Neural cell (in vitro differentiated cells): ENCODE data around the gene RGL4. TPM values are rescaled to one million over a fixed set of nuclear protein-coding genes. Genes with fewer than 3 reads are reported as not detected.

Experiments
- H2AFZ ChIP-seq: fragments of 200-600, 300-800 bp; sonication (generic), shearing (Covaris generic); 2 replicates; pipeline ENCODE4 v1.6.0; 2014; ENCODE audit warnings: low read depth, mild to moderate bottlenecking, antibody characterized with exemption, low read length, moderate library complexity
- H3F3A ChIP-seq: fragments of 200-600 bp; shearing (Covaris generic); 2 replicates; pipeline ENCODE4 v1.6.1; 2016; ENCODE audit warnings: mild to moderate bottlenecking, moderate library complexity, mixed read lengths, antibody characterized with exemption, low read length; ENCODE audit not compliant: insufficient read depth, poor library complexity, severe bottlenecking
- H3K27ac ChIP-seq: fragments of 200-600, 300-800 bp; sonication (generic), shearing (Covaris generic); 2 replicates; pipeline ENCODE4 v1.5.1; 2014; ENCODE audit warnings: mild to moderate bottlenecking, low read length, moderate library complexity
- H3K27me3 ChIP-seq: fragments of 300-800, 200-600 bp; sonication (generic), shearing (Covaris generic); 2 replicates; pipeline ENCODE4 v1.6.0; 2014; ENCODE audit warnings: mild to moderate bottlenecking, low read depth, low read length, moderate library complexity; ENCODE audit not compliant: insufficient read depth
- H3K36me3 ChIP-seq: fragments of 300-800, 200-600 bp; sonication (generic), shearing (Covaris generic); 2 replicates; pipeline ENCODE4 v1.5.1; 2014; ENCODE audit warnings: mild to moderate bottlenecking, antibody characterized with exemption, low read length, moderate library complexity; ENCODE audit not compliant: insufficient read depth
- H3K4me2 ChIP-seq: fragments of 300-800, 200-600 bp; sonication (generic), shearing (Covaris generic); 2 replicates; pipeline ENCODE4 v1.6.0; 2014; ENCODE audit warnings: mild to moderate bottlenecking, low read length
- H3K4me3 ChIP-seq: fragments of 300-800, 200-600 bp; sonication (generic), shearing (Covaris generic); 2 replicates; pipeline ENCODE4 v1.5.1; 2014; ENCODE audit warnings: mild to moderate bottlenecking, low read length, moderate library complexity
- H3K79me2 ChIP-seq: fragments of 200-600 bp; shearing (Covaris generic); replicated peaks from 2 replicates; pipeline ENCODE4 v1.6.0; 2014; ENCODE audit warnings: mild to moderate bottlenecking, low read length, moderate library complexity; ENCODE audit not compliant: insufficient read depth
- H3K9ac ChIP-seq: fragments of 300-800, 200-600 bp; sonication (generic), shearing (Covaris generic); 2 replicates; pipeline ENCODE4 v1.6.1; 2016; ENCODE audit warnings: mild to moderate bottlenecking, low read length, mixed read lengths
- H3K9me2 ChIP-seq: fragments of 200-600 bp; shearing (Covaris generic); 2 replicates; pipeline ENCODE4 v1.6.1; 2016; ENCODE audit warnings: mild to moderate bottlenecking, low read length, mixed read lengths; ENCODE audit not compliant: insufficient read depth
- H3K9me3 ChIP-seq: fragments of 200-600, 300-800 bp; sonication (generic), shearing (Covaris generic); 2 replicates; pipeline ENCODE4 v1.6.1; 2016; ENCODE audit warnings: mild to moderate bottlenecking, mixed run types, low read length, moderate library complexity, mixed read lengths
- H4K20me1 ChIP-seq: fragments of 200-600 bp; shearing (Covaris generic); 2 replicates; pipeline ENCODE4 v1.6.1; 2016; ENCODE audit warnings: mild to moderate bottlenecking, mixed run types; ENCODE audit not compliant: insufficient read depth
- POLR2AphosphoS5 ChIP-seq: IDR thresholded peaks from 2 replicates; pipeline ENCODE4 v1.6.1; 2012
- RAD21 ChIP-seq: fragments of 450-650 bp; conservative IDR thresholded peaks from 2 replicates; pipeline ENCODE4 v1.6.1; 2014; ENCODE audit warnings: antibody characterized with exemption, mild to moderate bottlenecking, moderate library complexity
- polyA plus RNA-seq: library from polyadenylated mRNA; depleted of rRNA; stranded (reverse); fragments of >200 nt; gene quantifications from 2 replicates; pipeline ENCODE4 v1.2.3, GENCODE V29; 2014
- TF ChIP-seq, protein P1 (sequence below): IDR thresholded peaks from 2 replicates; pipeline ENCODE4 v1.6.1; 2012; ENCODE audit warnings: borderline replicate concordance

The RGL4 gene
- polyA plus RNA-seq, 1 donor from 2014 or later: not detected

DNA sequence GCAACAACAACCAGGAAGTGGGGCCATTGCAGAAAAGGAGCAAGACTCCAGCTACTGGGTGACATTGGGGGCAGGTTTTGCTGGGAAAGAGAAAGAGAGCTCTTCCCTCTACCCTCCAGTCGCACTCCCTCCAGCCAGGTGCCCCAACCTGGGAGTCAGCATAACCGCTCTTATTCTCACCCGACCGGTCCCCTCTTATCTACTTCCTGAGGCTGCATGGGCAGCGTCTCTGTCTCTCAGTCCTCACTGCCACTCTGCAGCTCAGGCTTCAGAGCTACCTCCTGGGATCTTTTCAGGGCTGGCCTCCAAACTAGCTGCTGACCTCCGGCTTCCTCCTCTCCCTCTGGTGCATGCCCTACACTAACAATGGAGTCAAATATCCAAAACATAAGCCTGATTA is 55.0 kb downstream of the RGL4 start:
- no peaks in the 10 kb centered on the region for H3K36me3 ChIP-seq
- TF ChIP-seq RAD21: no peak
- TF ChIP-seq, protein P1, sequence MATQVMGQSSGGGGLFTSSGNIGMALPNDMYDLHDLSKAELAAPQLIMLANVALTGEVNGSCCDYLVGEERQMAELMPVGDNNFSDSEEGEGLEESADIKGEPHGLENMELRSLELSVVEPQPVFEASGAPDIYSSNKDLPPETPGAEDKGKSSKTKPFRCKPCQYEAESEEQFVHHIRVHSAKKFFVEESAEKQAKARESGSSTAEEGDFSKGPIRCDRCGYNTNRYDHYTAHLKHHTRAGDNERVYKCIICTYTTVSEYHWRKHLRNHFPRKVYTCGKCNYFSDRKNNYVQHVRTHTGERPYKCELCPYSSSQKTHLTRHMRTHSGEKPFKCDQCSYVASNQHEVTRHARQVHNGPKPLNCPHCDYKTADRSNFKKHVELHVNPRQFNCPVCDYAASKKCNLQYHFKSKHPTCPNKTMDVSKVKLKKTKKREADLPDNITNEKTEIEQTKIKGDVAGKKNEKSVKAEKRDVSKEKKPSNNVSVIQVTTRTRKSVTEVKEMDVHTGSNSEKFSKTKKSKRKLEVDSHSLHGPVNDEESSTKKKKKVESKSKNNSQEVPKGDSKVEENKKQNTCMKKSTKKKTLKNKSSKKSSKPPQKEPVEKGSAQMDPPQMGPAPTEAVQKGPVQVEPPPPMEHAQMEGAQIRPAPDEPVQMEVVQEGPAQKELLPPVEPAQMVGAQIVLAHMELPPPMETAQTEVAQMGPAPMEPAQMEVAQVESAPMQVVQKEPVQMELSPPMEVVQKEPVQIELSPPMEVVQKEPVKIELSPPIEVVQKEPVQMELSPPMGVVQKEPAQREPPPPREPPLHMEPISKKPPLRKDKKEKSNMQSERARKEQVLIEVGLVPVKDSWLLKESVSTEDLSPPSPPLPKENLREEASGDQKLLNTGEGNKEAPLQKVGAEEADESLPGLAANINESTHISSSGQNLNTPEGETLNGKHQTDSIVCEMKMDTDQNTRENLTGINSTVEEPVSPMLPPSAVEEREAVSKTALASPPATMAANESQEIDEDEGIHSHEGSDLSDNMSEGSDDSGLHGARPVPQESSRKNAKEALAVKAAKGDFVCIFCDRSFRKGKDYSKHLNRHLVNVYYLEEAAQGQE: no peak
- no peak for TF ChIP-seq POLR2AphosphoS5

More for the DNA sequence above, 55.0 kb downstream of the RGL4 start:
- Histone ChIP-seq H4K20me1 (no peaks in the 10 kb centered on the region), H3K4me3 (no peak overlapping the region), H3K79me2 (peaks cover 6% of the 10 kb centered on the region), H3K9me2 (no peaks in the 10 kb centered on the region), H2AFZ (no peak overlapping the region), H3K4me2 (no peak overlapping the region), H3K27ac (no peak overlapping the region), H3K9ac (no peak overlapping the region), H3F3A (no peaks in the 10 kb centered on the region), H3K27me3 (no peaks in the 10 kb centered on the region), H3K9me3 (no peaks in the 10 kb centered on the region)

Other genes starting within 250 kb of the RGL4 start
- not detected in 2 replicates for gene IGLL1, start 110.7 kb upstream of the RGL4 start, polyA plus RNA-seq
- gene DRICH1, start 58.7 kb upstream of the RGL4 start, polyA plus RNA-seq: 0.48 and 1.6 TPM in 2 replicates
- gene ZNF70, start 60.1 kb downstream of the RGL4 start, polyA plus RNA-seq: 1.3 and 1.5 TPM in 2 replicates
- not detected in 2 replicates for gene VPREB3, start 63.4 kb downstream of the RGL4 start, polyA plus RNA-seq
- not detected in 2 replicates for gene C22orf15, start 72.0 kb downstream of the RGL4 start, polyA plus RNA-seq
- 3.8 TPM in 1 of 2 replicates, not detected in the other for gene CHCHD10, start 77.0 kb downstream of the RGL4 start, polyA plus RNA-seq
- 9.3 and 12.2 TPM in 2 replicates for gene MMP11, start 81.8 kb downstream of the RGL4 start, polyA plus RNA-seq
- 97.5 and 98.9 TPM in 2 replicates for gene SMARCB1, start 96.0 kb downstream of the RGL4 start, polyA plus RNA-seq
- gene DERL3, start 148.0 kb downstream of the RGL4 start, polyA plus RNA-seq: 0.84 and 1.4 TPM in 2 replicates
- gene SLC2A11, start 166.9 kb downstream of the RGL4 start, polyA plus RNA-seq: 45.7 and 48.6 TPM in 2 replicates
- gene MIF, start 203.4 kb downstream of the RGL4 start, polyA plus RNA-seq: 369 and 421 TPM in 2 replicates